Smooth muscle cell (in vitro differentiated cells): Measurements from ENCODE around the gene GCNT3. TPM values are rescaled to one million over a fixed set of nuclear protein-coding genes. Genes with fewer than 3 reads are reported as not detected.

ENCODE experiments used
- DNase-seq: peaks from one replicate; lab custom pipeline; 2025; ENCODE audit not compliant: unreplicated experiment; lab: John Stamatoyannopoulos, UW
- H2AFZ ChIP-seq: fragments of 200-600 bp; sonication (generic); 2 replicates; pipeline ENCODE4 v1.6.0; 2016; ENCODE audit warnings: antibody characterized with exemption, low read depth, mild to moderate bottlenecking
- H3F3A ChIP-seq: fragments of 200-600 bp; sonication (generic); 2 replicates; pipeline ENCODE4 v1.6.0; 2017; ENCODE audit warnings: antibody characterized with exemption, low read depth
- H3K27ac ChIP-seq: fragments of 200-600 bp; sonication (generic); 2 replicates; pipeline ENCODE4 v1.5.1; 2016; ENCODE audit warnings: low read depth, mild to moderate bottlenecking
- H3K27me3 ChIP-seq: fragments of 200-600 bp; sonication (generic); 2 replicates; pipeline ENCODE4 v1.6.1; 2016; ENCODE audit warnings: low read depth, mild to moderate bottlenecking
- H3K36me3 ChIP-seq: fragments of 200-600 bp; sonication (generic); 2 replicates; pipeline ENCODE4 v1.5.1; 2016; ENCODE audit warnings: low read depth
- H3K4me1 ChIP-seq: fragments of 200-600 bp; sonication (generic); 2 replicates; pipeline ENCODE4 v1.5.1; 2016; ENCODE audit warnings: low read depth
- H3K4me2 ChIP-seq: fragments of 200-600 bp; sonication (generic); 2 replicates; pipeline ENCODE4 v1.6.0; 2016; ENCODE audit warnings: mild to moderate bottlenecking
- H3K4me3 ChIP-seq: fragments of 200-600 bp; sonication (generic); 2 replicates; pipeline ENCODE4 v1.5.1; 2016; ENCODE audit warnings: mild to moderate bottlenecking
- H3K79me2 ChIP-seq: fragments of 200-600 bp; sonication (generic); 2 replicates; pipeline ENCODE4 v1.6.0; 2016; ENCODE audit warnings: low read depth, mild to moderate bottlenecking
- H3K9ac ChIP-seq: fragments of 200-600 bp; sonication (generic); 2 replicates; pipeline ENCODE4 v1.6.0; 2016; ENCODE audit warnings: low read depth
- H3K9me3 ChIP-seq: fragments of 200-600 bp; sonication (generic); replicated peaks from 2 replicates; pipeline ENCODE4 v1.5.1; 2016; ENCODE audit warnings: low read depth
- H4K20me1 ChIP-seq: fragments of 200-600 bp; sonication (generic); 2 replicates; pipeline ENCODE4 v1.6.0; 2016; ENCODE audit warnings: low read depth
- CTCF ChIP-seq: fragments of 200-600 bp; sonication (generic); IDR thresholded peaks from 2 replicates; pipeline ENCODE4 v1.5.1; 2017; ENCODE audit warnings: borderline replicate concordance, mild to moderate bottlenecking, antibody characterized with exemption; ENCODE audit not compliant: insufficient read depth, poor library complexity, severe bottlenecking
- WGBS: methylation state at CpG from one replicate; pipeline ENCODE4 v1.1.7; 2016; ENCODE audit warnings: low lambda C conversion rate; 5-methylcytosine and 5-hydroxymethylcytosine counted together
- polyA plus RNA-seq: library from polyadenylated mRNA; unstranded; fragments of >200 nt; fragmentation: Nextera tagmentation; extraction: Ambion mirVana; gene quantifications from 2 replicates; pipeline ENCODE4 v1.2.1, GENCODE V29; 2016
- total RNA-seq: library from RNA; depleted of rRNA; stranded (reverse); fragments of >200 nt; gene quantifications from 2 replicates; pipeline ENCODE4 v1.2.3, GENCODE V29; 2014

The GCNT3 gene
- total and polyA plus RNA-seq, 2 experiments from 2014 or later, result not detected

GRCh38 chr15:59583088-59583487 is 28.5 kb upstream of the GCNT3 start:
- no peak for DNase-seq
- WGBS, result 88% methylated on average over 3 of the region's 3 CpGs
- no peak overlapping the region for H3K4me2 ChIP-seq

GRCh38 chr15:59587085-59587826 is 24.3 kb upstream of the GCNT3 start:
- 80% methylated on average over 3 of the region's 3 CpGs for WGBS
- no peaks in the 10 kb centered on the region for H3K79me2 ChIP-seq
- no peak for TF ChIP-seq CTCF
- no peak overlapping the region for H3K4me2 ChIP-seq
- H3K9ac ChIP-seq, result no peak overlapping the region
- H3K27ac ChIP-seq, result no peak overlapping the region
- no peak overlapping the region for H3K4me3 ChIP-seq
- H4K20me1 ChIP-seq, result no peaks in the 10 kb centered on the region
- H3K4me1 ChIP-seq, result no peaks in the 10 kb centered on the region
- no peak overlapping the region for H2AFZ ChIP-seq
- no peaks in the 10 kb centered on the region for H3K9me3 ChIP-seq
- no peaks in the 10 kb centered on the region for H3F3A ChIP-seq
- H3K36me3 ChIP-seq, result no peaks in the 10 kb centered on the region
- no peak for DNase-seq
- no peaks in the 10 kb centered on the region for H3K27me3 ChIP-seq

More at GRCh38 chr15:59583088-59583487, 28.5 kb upstream of the GCNT3 start:
- H3K79me2 ChIP-seq, result no peaks in the 10 kb centered on the region
- H3K27me3 ChIP-seq, result no peaks in the 10 kb centered on the region
- no peak overlapping the region for H3K4me3 ChIP-seq
- H4K20me1 ChIP-seq, result no peaks in the 10 kb centered on the region
- no peak for TF ChIP-seq CTCF
- H3K4me1 ChIP-seq, result no peaks in the 10 kb centered on the region
- H3K36me3 ChIP-seq, result no peaks in the 10 kb centered on the region
- no peaks in the 10 kb centered on the region for H3F3A ChIP-seq
- no peaks in the 10 kb centered on the region for H3K9me3 ChIP-seq
- H3K27ac ChIP-seq, result no peak overlapping the region
- no peak overlapping the region for H2AFZ ChIP-seq
- H3K9ac ChIP-seq, result no peak overlapping the region

- no peak overlapping the region for H3K27ac ChIP-seq
- H3K27me3 ChIP-seq, result no peaks in the 10 kb centered on the region
- no peaks in the 10 kb centered on the region for H3K36me3 ChIP-seq
- H3K4me1 ChIP-seq, result no peaks in the 10 kb centered on the region
- H3K4me2 ChIP-seq, result no peak overlapping the region
- 96% methylated on average over 7 of the region's 7 CpGs for WGBS
- no peak overlapping the region for H3K9ac ChIP-seq
- no peak overlapping the region for H3K4me3 ChIP-seq
- no peak for DNase-seq
- H3K9me3 ChIP-seq, result no peaks in the 10 kb centered on the region
- no peak overlapping the region for H2AFZ ChIP-seq
- no peaks in the 10 kb centered on the region for H3F3A ChIP-seq
- H4K20me1 ChIP-seq, result no peaks in the 10 kb centered on the region
- H3K79me2 ChIP-seq, result no peaks in the 10 kb centered on the region
- TF ChIP-seq CTCF, result no peak
Measured at GRCh38 chr15:59590027-59590426, 21.6 kb upstream of the GCNT3 start.

- H3K9me3 ChIP-seq, result no peaks in the 10 kb centered on the region
- WGBS, result 86% methylated on average over 2 of the region's 2 CpGs
- DNase-seq, result no peak
- no peak for TF ChIP-seq CTCF
- no peaks in the 10 kb centered on the region for H3F3A ChIP-seq
- no peaks in the 10 kb centered on the region for H3K79me2 ChIP-seq
- no peak overlapping the region for H3K4me3 ChIP-seq
- H4K20me1 ChIP-seq, result no peaks in the 10 kb centered on the region
- no peaks in the 10 kb centered on the region for H3K36me3 ChIP-seq
- H3K27me3 ChIP-seq, result no peaks in the 10 kb centered on the region
- H3K4me1 ChIP-seq, result no peaks in the 10 kb centered on the region
- H3K27ac ChIP-seq, result no peak overlapping the region
- H3K9ac ChIP-seq, result no peak overlapping the region
- H3K4me2 ChIP-seq, result no peak overlapping the region
- no peak overlapping the region for H2AFZ ChIP-seq
Measured at GRCh38 chr15:59591356-59591755, 20.2 kb upstream of the GCNT3 start.
